ENCODE results near the gene MOB1A. TPM values are rescaled to one million over a fixed set of nuclear protein-coding genes. Genes with fewer than 3 reads are reported as not detected.
A peak's percentile ranks its signal among the peaks of the same experiment; 100 is the strongest.

The MOB1A gene
- total and polyA plus RNA-seq, 2 of the 13 experiments (the other 11 are each of a cell fraction or from before 2014, with no cell fraction given), result 48.2 to 139 TPM

DNA sequence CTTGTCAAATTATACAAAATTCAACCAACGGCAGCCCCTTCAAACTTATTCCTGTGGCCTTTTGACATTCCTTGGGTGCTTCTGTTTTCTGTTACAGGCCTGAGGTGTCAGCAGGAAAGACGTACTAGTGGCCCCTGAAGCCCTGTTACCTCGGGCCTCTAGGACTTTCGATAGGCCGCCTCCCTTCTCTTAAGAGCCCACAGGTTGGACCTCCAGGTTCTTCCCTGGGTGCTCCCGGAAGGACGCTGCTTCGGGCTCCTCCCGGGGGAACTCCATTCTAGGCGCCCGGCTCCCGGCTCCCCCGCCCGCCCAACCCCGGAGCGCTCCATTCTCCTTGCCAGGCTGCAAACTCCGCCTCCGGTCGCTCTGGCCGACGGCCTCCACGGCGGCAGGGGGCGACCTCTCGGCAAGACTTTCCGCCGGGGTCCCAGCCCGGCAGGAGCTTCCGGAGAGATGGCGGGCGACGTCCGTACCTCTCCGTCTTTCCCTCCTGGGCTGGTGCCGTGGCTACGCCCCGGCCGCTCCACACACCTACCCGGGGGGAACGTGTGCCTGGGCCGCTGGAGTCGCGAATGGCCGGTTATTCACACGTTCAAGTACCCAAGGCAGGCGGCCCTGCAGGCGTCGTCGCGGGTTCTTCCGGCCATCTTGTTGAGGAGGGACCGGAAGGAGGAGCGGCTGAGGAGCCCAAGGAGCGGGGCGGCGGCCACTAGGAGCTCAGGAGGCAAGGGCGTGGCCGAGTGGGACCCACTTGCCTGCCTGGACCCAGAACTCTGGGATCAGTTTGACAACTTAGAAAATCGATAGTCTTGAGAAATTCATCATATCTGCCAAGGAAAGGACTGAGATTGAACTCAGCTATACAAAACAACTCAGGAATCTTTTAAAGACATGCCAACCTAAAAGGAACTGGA lies 58.5 kb downstream of the MOB1A start (continued):
- TF ChIP-seq RERE (CRISPR knock-in tag; IDR thresholded peaks at IDR 0.05; ENCODE audit: low read depth), result no peak
- no peak; the same call in 1 of the 2 replicates for TF ChIP-seq ZNF264 (CRISPR knock-in tag; IDR thresholded peaks at IDR 0.05)
- TF ChIP-seq KLF6 (CRISPR knock-in tag; IDR thresholded peaks at IDR 0.05), result peak; percentile 93
- TF ChIP-seq ZNF317 (CRISPR knock-in tag; IDR thresholded peaks at IDR 0.05), result peak; percentile 92
- TF ChIP-seq ZNF790 (CRISPR knock-in tag; IDR thresholded peaks at IDR 0.05; ENCODE audit: borderline replicate concordance), result no peak; the same call in 1 of the 2 replicates
- TF ChIP-seq PTBP1 (IDR thresholded peaks at IDR 0.05; ENCODE audit: low read depth, low read length, poor library complexity, severe bottlenecking), result peak; percentile 98
- TF ChIP-seq, protein P1, sequence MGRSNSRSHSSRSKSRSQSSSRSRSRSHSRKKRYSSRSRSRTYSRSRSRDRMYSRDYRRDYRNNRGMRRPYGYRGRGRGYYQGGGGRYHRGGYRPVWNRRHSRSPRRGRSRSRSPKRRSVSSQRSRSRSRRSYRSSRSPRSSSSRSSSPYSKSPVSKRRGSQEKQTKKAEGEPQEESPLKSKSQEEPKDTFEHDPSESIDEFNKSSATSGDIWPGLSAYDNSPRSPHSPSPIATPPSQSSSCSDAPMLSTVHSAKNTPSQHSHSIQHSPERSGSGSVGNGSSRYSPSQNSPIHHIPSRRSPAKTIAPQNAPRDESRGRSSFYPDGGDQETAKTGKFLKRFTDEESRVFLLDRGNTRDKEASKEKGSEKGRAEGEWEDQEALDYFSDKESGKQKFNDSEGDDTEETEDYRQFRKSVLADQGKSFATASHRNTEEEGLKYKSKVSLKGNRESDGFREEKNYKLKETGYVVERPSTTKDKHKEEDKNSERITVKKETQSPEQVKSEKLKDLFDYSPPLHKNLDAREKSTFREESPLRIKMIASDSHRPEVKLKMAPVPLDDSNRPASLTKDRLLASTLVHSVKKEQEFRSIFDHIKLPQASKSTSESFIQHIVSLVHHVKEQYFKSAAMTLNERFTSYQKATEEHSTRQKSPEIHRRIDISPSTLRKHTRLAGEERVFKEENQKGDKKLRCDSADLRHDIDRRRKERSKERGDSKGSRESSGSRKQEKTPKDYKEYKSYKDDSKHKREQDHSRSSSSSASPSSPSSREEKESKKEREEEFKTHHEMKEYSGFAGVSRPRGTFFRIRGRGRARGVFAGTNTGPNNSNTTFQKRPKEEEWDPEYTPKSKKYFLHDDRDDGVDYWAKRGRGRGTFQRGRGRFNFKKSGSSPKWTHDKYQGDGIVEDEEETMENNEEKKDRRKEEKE (IDR thresholded peaks at IDR 0.05), result no peak
- 0 out of 2 replicates have a peak, but pooled peaks have one; percentile 48 for TF ChIP-seq NFRKB (IDR thresholded peaks at IDR 0.05)
- TF ChIP-seq, protein P2, sequence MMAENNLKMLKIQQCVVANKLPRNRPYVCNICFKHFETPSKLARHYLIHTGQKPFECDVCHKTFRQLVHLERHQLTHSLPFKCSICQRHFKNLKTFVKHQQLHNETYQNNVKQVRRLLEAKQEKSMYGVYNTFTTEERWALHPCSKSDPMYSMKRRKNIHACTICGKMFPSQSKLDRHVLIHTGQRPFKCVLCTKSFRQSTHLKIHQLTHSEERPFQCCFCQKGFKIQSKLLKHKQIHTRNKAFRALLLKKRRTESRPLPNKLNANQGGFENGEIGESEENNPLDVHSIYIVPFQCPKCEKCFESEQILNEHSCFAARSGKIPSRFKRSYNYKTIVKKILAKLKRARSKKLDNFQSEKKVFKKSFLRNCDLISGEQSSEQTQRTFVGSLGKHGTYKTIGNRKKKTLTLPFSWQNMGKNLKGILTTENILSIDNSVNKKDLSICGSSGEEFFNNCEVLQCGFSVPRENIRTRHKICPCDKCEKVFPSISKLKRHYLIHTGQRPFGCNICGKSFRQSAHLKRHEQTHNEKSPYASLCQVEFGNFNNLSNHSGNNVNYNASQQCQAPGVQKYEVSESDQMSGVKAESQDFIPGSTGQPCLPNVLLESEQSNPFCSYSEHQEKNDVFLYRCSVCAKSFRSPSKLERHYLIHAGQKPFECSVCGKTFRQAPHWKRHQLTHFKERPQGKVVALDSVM (CRISPR knock-in tag; IDR thresholded peaks at IDR 0.05), result peak; percentile 75
- peak; percentile 65; the same call in 1 of the 2 replicates for TF ChIP-seq ZFP1 (CRISPR knock-in tag; IDR thresholded peaks at IDR 0.05)
- TF ChIP-seq DZIP1 (CRISPR knock-in tag; IDR thresholded peaks at IDR 0.05), result peak; percentile 86
- no peak for TF ChIP-seq ETS1 (CRISPR knock-in tag; IDR thresholded peaks at IDR 0.05)
- TF ChIP-seq ZMYM2 (CRISPR knock-in tag; IDR thresholded peaks at IDR 0.05), result peak; percentile 91
